G401.6 (cell line): Measurements from ENCODE around the gene L3MBTL1.
A peak's percentile ranks its signal among the peaks of the same experiment; 100 is the strongest.

ENCODE experiments used
- FAIRE-seq: peaks from 2 replicates; lab custom pipeline; 2012; peaks lifted over from hg19 to GRCh38; lab: Jason Lieb, UNC

L3MBTL1 gene

GRCh38 chr20:43590392-43591303, 83.2 kb downstream of the L3MBTL1 start, which contains the start of gene IFT52:
IFT52 (plus strand) TSS chr20:43590937; CDS start chr20:43594699, 3,762 bp downstream.
- peak; percentile 84 for FAIRE-seq
